CMK (cell line): Measurements from ENCODE around the gene RGS7.
A peak's percentile ranks its signal among the peaks of the same experiment; 100 is the strongest.
"Not testable (repeated sequence)": the region's sequence is repeated elsewhere in the genome, so short reads cannot be mapped to it uniquely, and the experiment has no call there.

ENCODE experiments used
- DNase-seq: peaks from one replicate; pipeline ENCODE4 v3.0.0-alpha.2; 2010; ENCODE audit warnings: low read depth

Gene RGS7

GRCh38 chr1:240776237-240776636 lies 580.8 kb downstream of the RGS7 start:
- no peak for DNase-seq

- no peak for DNase-seq
Observed at GRCh38 chr1:240772131-240772530, 584.9 kb downstream of the RGS7 start.

- DNase-seq: no peak
Observed at GRCh38 chr1:240771450-240771849, 585.6 kb downstream of the RGS7 start.

GRCh38 chr1:240768979-240769378 lies 588.0 kb downstream of the RGS7 start:
- no peak for DNase-seq

- DNase-seq: no peak
Observed at GRCh38 chr1:240766831-240767230, 590.2 kb downstream of the RGS7 start.

- DNase-seq: no peak
Observed at GRCh38 chr1:240765732-240766363, 591.2 kb downstream of the RGS7 start.

GRCh38 chr1:240763771-240764170 lies 593.2 kb downstream of the RGS7 start:
- DNase-seq: no peak

- DNase-seq: not testable (repeated sequence)
Observed at GRCh38 chr1:240763095-240763494, 593.9 kb downstream of the RGS7 start.

GRCh38 chr1:240762471-240762987 lies 594.5 kb downstream of the RGS7 start:
- DNase-seq: not testable (repeated sequence)

GRCh38 chr1:240758777-240759176 lies 598.2 kb downstream of the RGS7 start:
- DNase-seq: not testable (repeated sequence)

GRCh38 chr1:240758296-240758695 lies 598.7 kb downstream of the RGS7 start:
- no peak for DNase-seq

GRCh38 chr1:240747907-240748306 lies 609.1 kb downstream of the RGS7 start:
- DNase-seq: no peak

- no peak for DNase-seq
Observed at GRCh38 chr1:240743705-240744104, 613.3 kb downstream of the RGS7 start.

- DNase-seq: no peak
Observed at GRCh38 chr1:240739754-240740153, 617.3 kb downstream of the RGS7 start.

- no peak for DNase-seq
Observed at GRCh38 chr1:240739139-240739538, 617.9 kb downstream of the RGS7 start.

GRCh38 chr1:240737766-240738265 lies 619.2 kb downstream of the RGS7 start:
- no peak for DNase-seq

GRCh38 chr1:240737298-240737697 lies 619.7 kb downstream of the RGS7 start:
- no peak for DNase-seq

GRCh38 chr1:240734705-240735104 lies 622.3 kb downstream of the RGS7 start:
- not testable (repeated sequence) for DNase-seq

- no peak for DNase-seq
Observed at GRCh38 chr1:240734001-240734400, 623.0 kb downstream of the RGS7 start.

GRCh38 chr1:240732390-240732789 lies 624.6 kb downstream of the RGS7 start:
- DNase-seq: peak; percentile 5
